ENCODE data around the gene YBEY.
A peak's percentile ranks its signal among the peaks of the same experiment; 100 is the strongest.

YBEY gene

GRCh38 chr21:46328151-46328550 lies 42.0 kb downstream of the YBEY start:
- Histone ChIP-seq H3K4me2 (ENCODE audit: low read depth, low read length, poor library complexity, severe bottlenecking) (peak overlapping the region; percentile 32), H3K36me3 (ENCODE audit: insufficient read depth, low read length) (peaks cover 35% of the 10 kb centered on the region), H3K9me3 (ENCODE audit: insufficient read depth, low read depth, low read length) (no peaks in the 10 kb centered on the region), H3K4me3 (ENCODE audit: low read length, poor library complexity, severe bottlenecking) (no peak overlapping the region), H3K4me1 (ENCODE audit: insufficient read depth, low read length, poor library complexity, severe bottlenecking) (peaks cover 34% of the 10 kb centered on the region), H3F3A (ENCODE audit: low read depth) (no peaks in the 10 kb centered on the region), H4K20me1 (ENCODE audit: insufficient read depth, low read length, poor library complexity, severe bottlenecking) (peaks cover 26% of the 10 kb centered on the region), H3K79me2 (ENCODE audit: insufficient read depth, low read length) (peaks cover 87% of the 10 kb centered on the region), H3K27me3 (ENCODE audit: insufficient read depth, low read length, poor library complexity, severe bottlenecking) (peaks cover 7% of the 10 kb centered on the region), H3K9me2 (replicated peaks; ENCODE audit: low read depth, low read length) (no peaks in the 10 kb centered on the region), H3K9ac (ENCODE audit: low read depth, low read length, poor library complexity, severe bottlenecking) (no peak overlapping the region), H2AFZ (ENCODE audit: low read length) (no peak overlapping the region)
- TF ChIP-seq EZH2phosphoT487 (IDR thresholded peaks at IDR 0.05; ENCODE audit: borderline replicate concordance) (no peak), CTCF (conservative IDR thresholded peaks at IDR 0.05; ENCODE audit: low read length) (no peak)

GRCh38 chr21:46329796-46330195 lies 43.7 kb downstream of the YBEY start:
- Histone ChIP-seq H3K4me3 (ENCODE audit: low read length, poor library complexity, severe bottlenecking) (no peak overlapping the region), H3K9me2 (replicated peaks; ENCODE audit: low read depth, low read length) (no peaks in the 10 kb centered on the region), H3K4me2 (ENCODE audit: low read depth, low read length, poor library complexity, severe bottlenecking) (no peak overlapping the region), H3K4me1 (ENCODE audit: insufficient read depth, low read length, poor library complexity, severe bottlenecking) (peaks cover 34% of the 10 kb centered on the region), H3F3A (ENCODE audit: low read depth) (no peaks in the 10 kb centered on the region), H3K36me3 (ENCODE audit: insufficient read depth, low read length) (peaks cover 41% of the 10 kb centered on the region), H3K79me2 (ENCODE audit: insufficient read depth, low read length) (peaks cover 81% of the 10 kb centered on the region), H3K9me3 (ENCODE audit: insufficient read depth, low read depth, low read length) (no peaks in the 10 kb centered on the region), H3K27me3 (ENCODE audit: insufficient read depth, low read length, poor library complexity, severe bottlenecking) (no peaks in the 10 kb centered on the region), H2AFZ (ENCODE audit: low read length) (no peak overlapping the region), H4K20me1 (ENCODE audit: insufficient read depth, low read length, poor library complexity, severe bottlenecking) (peaks cover 25% of the 10 kb centered on the region), H3K9ac (ENCODE audit: low read depth, low read length, poor library complexity, severe bottlenecking) (no peak overlapping the region)
- no peak for TF ChIP-seq CTCF (conservative IDR thresholded peaks at IDR 0.05; ENCODE audit: low read length)
- TF ChIP-seq EZH2phosphoT487 (IDR thresholded peaks at IDR 0.05; ENCODE audit: borderline replicate concordance): no peak

GRCh38 chr21:46334351-46335140 lies 48.4 kb downstream of the YBEY start:
- peaks cover 12% of the 10 kb centered on the region for H4K20me1 ChIP-seq (ENCODE audit: insufficient read depth, low read length, poor library complexity, severe bottlenecking)
- TF ChIP-seq EZH2phosphoT487 (IDR thresholded peaks at IDR 0.05; ENCODE audit: borderline replicate concordance) (no peak), CTCF (conservative IDR thresholded peaks at IDR 0.05; ENCODE audit: low read length) (no peak)
- no peaks in the 10 kb centered on the region for H3K9me3 ChIP-seq (ENCODE audit: insufficient read depth, low read depth, low read length)
- peaks cover 75% of the 10 kb centered on the region for H3K36me3 ChIP-seq (ENCODE audit: insufficient read depth, low read length)
- no peak overlapping the region for H3K4me2 ChIP-seq (ENCODE audit: low read depth, low read length, poor library complexity, severe bottlenecking)
- no peak overlapping the region for H3K4me3 ChIP-seq (ENCODE audit: low read length, poor library complexity, severe bottlenecking)
- no peaks in the 10 kb centered on the region for H3K27me3 ChIP-seq (ENCODE audit: insufficient read depth, low read length, poor library complexity, severe bottlenecking)
- H3K9ac ChIP-seq (ENCODE audit: low read depth, low read length, poor library complexity, severe bottlenecking): no peak overlapping the region
- H3K9me2 ChIP-seq (replicated peaks; ENCODE audit: low read depth, low read length): no peaks in the 10 kb centered on the region
- H3F3A ChIP-seq (ENCODE audit: low read depth): no peaks in the 10 kb centered on the region
- H3K79me2 ChIP-seq (ENCODE audit: insufficient read depth, low read length): peaks cover 51% of the 10 kb centered on the region
- H2AFZ ChIP-seq (ENCODE audit: low read length): no peak overlapping the region
- peaks cover 2% of the 10 kb centered on the region for H3K4me1 ChIP-seq (ENCODE audit: insufficient read depth, low read length, poor library complexity, severe bottlenecking)
